Suprapubic skin (tissue), 4 donors: ENCODE measurements around the gene MPV17L.
"Not testable (repeated sequence)": the region's sequence is repeated elsewhere in the genome, so short reads cannot be mapped to it uniquely, and the experiment has no call there.

Experiments used
- CTCF ChIP-seq, 2 donors: fragments of 200-600 bp in 1 of 2; fragments of 450-650 bp in 1 of 2; sonication (generic) in 1 of 2; IDR thresholded peaks; one replicate each; pipeline ENCODE4 v1.5.1; 2016 to 2019; ENCODE audit warnings: antibody characterized with exemption in 2 of 2, mild to moderate bottlenecking in 1 of 2, moderate library complexity in 1 of 2
- POLR2A ChIP-seq, 2 donors: fragments of 450-650 bp; IDR thresholded peaks; one replicate each; pipeline ENCODE4 v1.6.1; 2017; ENCODE audit warnings: antibody characterized with exemption in 2 of 2, mild to moderate bottlenecking in 2 of 2, moderate library complexity in 2 of 2
- POLR2AphosphoS5 ChIP-seq, 3 donors: sonication (generic); formaldehyde crosslinking; IDR thresholded peaks; one replicate each; pipeline ENCODE4 v1.6.1; 2017; ENCODE audit warnings: antibody characterized with exemption in 3 of 3

- TF ChIP-seq POLR2A, CTCF, POLR2AphosphoS5 (IDR thresholded peaks at IDR 0.05): not testable (repeated sequence)
Observed at GRCh38 chr16:15351251-15351650, 44.3 kb upstream of the MPV17L start.
